ENCODE data around the gene DAZL. TPM values are rescaled to one million over a fixed set of nuclear protein-coding genes. Genes with fewer than 3 reads are reported as not detected.

DAZL gene
- total RNA-seq, 1 experiment from 2014 or later = not detected

GRCh38 chr3:16596352-16597032 is 8.7 kb downstream of the DAZL start:
- no peak for DNase-seq (ENCODE audit: low spot score)

- DNase-seq (ENCODE audit: low spot score) = no peak
Observed at GRCh38 chr3:16595778-16596177, 9.4 kb downstream of the DAZL start.

GRCh38 chr3:16589867-16590624 is 15.2 kb downstream of the DAZL start:
- no peak for DNase-seq (ENCODE audit: low spot score)

GRCh38 chr3:16589120-16589519 is 16.1 kb downstream of the DAZL start:
- no peak for DNase-seq (ENCODE audit: low spot score)

- DNase-seq (ENCODE audit: low spot score) = no peak
Observed at GRCh38 chr3:16587681-16588060, 17.6 kb downstream of the DAZL start.

GRCh38 chr3:16587047-16587680 is 18.1 kb downstream of the DAZL start:
- no peak for DNase-seq (ENCODE audit: low spot score)

- DNase-seq (ENCODE audit: low spot score) = no peak
Observed at GRCh38 chr3:16584880-16585279, 20.3 kb downstream of the DAZL start.

- DNase-seq (ENCODE audit: low spot score) = peak; percentile 22
Observed at GRCh38 chr3:16583551-16583950, 21.7 kb downstream of the DAZL start.

- no peak for DNase-seq (ENCODE audit: low spot score)
Observed at GRCh38 chr3:16570113-16570512, 35.1 kb downstream of the DAZL start.

- DNase-seq (ENCODE audit: low spot score) = no peak
Observed at GRCh38 chr3:16568532-16568931, 36.7 kb downstream of the DAZL start.

- no peak for DNase-seq (ENCODE audit: low spot score)
Observed at GRCh38 chr3:16568115-16568514, 37.1 kb downstream of the DAZL start.

GRCh38 chr3:16559653-16560365 is 45.4 kb downstream of the DAZL start:
- no peak for DNase-seq (ENCODE audit: low spot score)

- DNase-seq (ENCODE audit: low spot score) = no peak
Observed at GRCh38 chr3:16554126-16554525, 51.1 kb downstream of the DAZL start.

GRCh38 chr3:16552757-16553156 is 52.5 kb downstream of the DAZL start:
- DNase-seq (ENCODE audit: low spot score) = no peak

- no peak for DNase-seq (ENCODE audit: low spot score)
Observed at GRCh38 chr3:16551342-16551976, 53.8 kb downstream of the DAZL start.

GRCh38 chr3:16550676-16551341 is 54.4 kb downstream of the DAZL start:
- peak; percentile 80 for DNase-seq (ENCODE audit: low spot score)

- DNase-seq (ENCODE audit: low spot score) = no peak
Observed at GRCh38 chr3:16550305-16550675, 54.9 kb downstream of the DAZL start.

- DNase-seq (ENCODE audit: low spot score) = peak; percentile 84
Observed at GRCh38 chr3:16548721-16549120, 56.5 kb downstream of the DAZL start.

- DNase-seq (ENCODE audit: low spot score) = no peak
Observed at GRCh38 chr3:16547561-16548357, 57.5 kb downstream of the DAZL start.
